HUDEP-2 (cell line): ENCODE measurements around the gene OR2AT4.
A peak's percentile ranks its signal among the peaks of the same experiment; 100 is the strongest.
"Not testable (repeated sequence)": the region's sequence is repeated elsewhere in the genome, so short reads cannot be mapped to it uniquely, and the experiment has no call there.

Experiments
- DNase-seq, 76 experiments: peaks; one replicate each; lab custom pipeline; 2025; ENCODE audit not compliant: unreplicated experiment in 76 of 76; lab: John Stamatoyannopoulos, UW

The OR2AT4 gene

GRCh38 chr11:75105462-75105925, 8.8 kb upstream of the OR2AT4 start:
- peak in 14 of 76 experiments; percentile 5 to 53 (median 20) for DNase-seq

GRCh38 chr11:75103380-75104026, 6.8 kb upstream of the OR2AT4 start:
- peak in 38 of 76 experiments; percentile 5 to 80 (median 52) for DNase-seq

GRCh38 chr11:75101424-75102128, 4.9 kb upstream of the OR2AT4 start:
- no peak for DNase-seq

- peak in 50 of 76 experiments; percentile 6 to 66 (median 32) for DNase-seq
Measured at GRCh38 chr11:75100314-75100713, 3.6 kb upstream of the OR2AT4 start.

GRCh38 chr11:75099635-75100034, 3.0 kb upstream of the OR2AT4 start:
- DNase-seq, result no peak

- not testable (repeated sequence) for DNase-seq
Measured at GRCh38 chr11:75098835-75099439, 2.3 kb upstream of the OR2AT4 start.

- DNase-seq, result not testable (repeated sequence)
Measured at GRCh38 chr11:75098181-75098580, 1.5 kb upstream of the OR2AT4 start.

GRCh38 chr11:75097173-75097557, 489 bp upstream of the OR2AT4 start:
- DNase-seq, result peak in 2 of 76 experiments; percentile 43 to 44

- not testable (repeated sequence) for DNase-seq
Measured at GRCh38 chr11:75094382-75094781, 2.3 kb downstream of the OR2AT4 start.

- DNase-seq, result no peak
Measured at GRCh38 chr11:75090671-75091177, 6.0 kb downstream of the OR2AT4 start.

GRCh38 chr11:75087319-75088305, 9.1 kb downstream of the OR2AT4 start:
- no peak for DNase-seq

- no peak for DNase-seq
Measured at GRCh38 chr11:75084883-75085282, 11.8 kb downstream of the OR2AT4 start.

- DNase-seq, result no peak
Measured at GRCh38 chr11:75083217-75083605, 13.5 kb downstream of the OR2AT4 start.

GRCh38 chr11:75082601-75083216, 14.0 kb downstream of the OR2AT4 start:
- DNase-seq, result no peak

- DNase-seq, result no peak
Measured at GRCh38 chr11:75079546-75079945, 17.1 kb downstream of the OR2AT4 start.

GRCh38 chr11:75078233-75078632, 18.4 kb downstream of the OR2AT4 start:
- DNase-seq, result no peak

- no peak for DNase-seq
Measured at GRCh38 chr11:75077316-75077715, 19.4 kb downstream of the OR2AT4 start.

GRCh38 chr11:75076671-75077070, 20.0 kb downstream of the OR2AT4 start:
- DNase-seq, result no peak

GRCh38 chr11:75073459-75074190, 23.1 kb downstream of the OR2AT4 start:
- DNase-seq, result no peak
